ENCODE data around the gene PRKD1. TPM values are rescaled to one million over a fixed set of nuclear protein-coding genes. Genes with fewer than 3 reads are reported as not detected.

The PRKD1 gene
- total and polyA plus RNA-seq, 11 donors = 0.99 to 8.8 (median 3.6) TPM

DNA sequence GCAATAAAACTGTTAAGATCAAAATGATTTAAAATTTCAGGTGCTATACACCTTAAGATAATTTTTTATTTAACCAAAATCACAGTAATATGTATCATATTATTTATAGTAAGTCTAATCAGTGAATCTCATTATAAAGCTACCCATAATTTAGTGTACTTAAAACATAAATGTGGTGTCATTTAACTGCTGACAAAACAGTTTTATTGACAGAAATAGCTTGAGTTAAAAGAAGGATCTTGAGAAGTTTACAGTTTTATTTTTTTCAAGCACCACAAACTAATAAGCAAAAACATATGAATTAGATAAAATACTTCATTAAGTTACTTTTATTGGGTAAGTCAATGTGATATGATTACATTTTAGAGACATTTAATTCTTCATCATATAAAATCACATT, 400.4 kb downstream of the PRKD1 start:
- Histone ChIP-seq H3K27ac (no peak overlapping the region), H3K36me3 (no peaks in the 10 kb centered on the region), H3K9me3 (no peaks in the 10 kb centered on the region), H3K27me3 (no peaks in the 10 kb centered on the region), H3K4me3 (no peak overlapping the region), H3K4me1 (no peaks in the 10 kb centered on the region)
- no peak for TF ChIP-seq POLR2A (IDR thresholded peaks at IDR 0.05)
- TF ChIP-seq, protein P1, sequence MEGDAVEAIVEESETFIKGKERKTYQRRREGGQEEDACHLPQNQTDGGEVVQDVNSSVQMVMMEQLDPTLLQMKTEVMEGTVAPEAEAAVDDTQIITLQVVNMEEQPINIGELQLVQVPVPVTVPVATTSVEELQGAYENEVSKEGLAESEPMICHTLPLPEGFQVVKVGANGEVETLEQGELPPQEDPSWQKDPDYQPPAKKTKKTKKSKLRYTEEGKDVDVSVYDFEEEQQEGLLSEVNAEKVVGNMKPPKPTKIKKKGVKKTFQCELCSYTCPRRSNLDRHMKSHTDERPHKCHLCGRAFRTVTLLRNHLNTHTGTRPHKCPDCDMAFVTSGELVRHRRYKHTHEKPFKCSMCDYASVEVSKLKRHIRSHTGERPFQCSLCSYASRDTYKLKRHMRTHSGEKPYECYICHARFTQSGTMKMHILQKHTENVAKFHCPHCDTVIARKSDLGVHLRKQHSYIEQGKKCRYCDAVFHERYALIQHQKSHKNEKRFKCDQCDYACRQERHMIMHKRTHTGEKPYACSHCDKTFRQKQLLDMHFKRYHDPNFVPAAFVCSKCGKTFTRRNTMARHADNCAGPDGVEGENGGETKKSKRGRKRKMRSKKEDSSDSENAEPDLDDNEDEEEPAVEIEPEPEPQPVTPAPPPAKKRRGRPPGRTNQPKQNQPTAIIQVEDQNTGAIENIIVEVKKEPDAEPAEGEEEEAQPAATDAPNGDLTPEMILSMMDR (IDR thresholded peaks at IDR 0.05) = no peak
- ATAC-seq (no peak), DNase-seq (no peak)
- intact Hi-C loops (cut with DNase I) = no loop called here
